HS-5 (cell line): Measurements from ENCODE around the gene CRYBG1.
"Not testable (repeated sequence)": the region's sequence is repeated elsewhere in the genome, so short reads cannot be mapped to it uniquely, and the experiment has no call there.

Experiments used
- DNase-seq: peaks from one replicate; pipeline ENCODE4 v3.0.0-alpha.2; 2012; ENCODE audit warnings: low read depth

The CRYBG1 gene

DNA sequence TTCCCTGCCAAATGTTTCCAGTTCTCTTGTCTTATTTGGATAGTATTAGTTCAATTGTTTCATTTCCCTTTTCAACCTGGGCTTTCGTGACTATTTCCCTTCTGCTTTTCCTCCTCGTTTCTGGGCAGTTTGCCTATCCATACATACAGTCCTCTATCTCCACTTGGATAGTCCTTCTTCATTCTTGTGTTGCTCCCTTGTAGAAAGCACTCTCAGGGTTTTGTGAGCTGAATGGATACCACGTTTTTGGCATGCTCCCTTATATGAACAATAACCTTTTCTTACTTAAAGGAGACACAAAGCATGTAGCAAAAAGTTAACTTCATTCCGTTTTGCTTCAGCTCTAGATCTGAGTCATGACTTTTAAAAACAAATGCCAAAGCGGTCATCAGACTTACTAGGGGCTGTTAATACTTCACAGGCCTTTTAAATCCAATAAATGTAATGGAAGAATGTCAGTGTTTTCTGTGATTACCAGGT lies 16.6 kb downstream of the CRYBG1 start:
- DNase-seq, result no peak

DNA sequence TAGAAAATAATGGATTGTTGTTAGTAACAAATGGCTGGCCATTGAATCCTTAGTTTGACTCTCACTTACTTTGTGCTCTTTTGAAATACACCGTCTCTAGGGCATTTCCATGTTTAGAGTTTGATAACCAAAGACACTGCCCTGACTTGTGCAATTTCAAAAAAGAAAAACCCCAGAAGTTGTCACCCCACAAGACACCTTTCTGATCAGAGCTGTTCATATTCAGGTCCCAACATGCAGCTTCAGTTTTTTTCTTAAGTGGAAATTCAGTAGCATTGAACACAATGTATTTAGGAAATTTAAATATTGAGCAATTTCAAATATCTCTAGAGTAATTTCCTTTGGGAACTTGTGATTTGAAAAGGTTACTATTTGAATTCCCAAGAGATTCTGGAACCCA lies 19.4 kb downstream of the CRYBG1 start:
- no peak for DNase-seq

DNA sequence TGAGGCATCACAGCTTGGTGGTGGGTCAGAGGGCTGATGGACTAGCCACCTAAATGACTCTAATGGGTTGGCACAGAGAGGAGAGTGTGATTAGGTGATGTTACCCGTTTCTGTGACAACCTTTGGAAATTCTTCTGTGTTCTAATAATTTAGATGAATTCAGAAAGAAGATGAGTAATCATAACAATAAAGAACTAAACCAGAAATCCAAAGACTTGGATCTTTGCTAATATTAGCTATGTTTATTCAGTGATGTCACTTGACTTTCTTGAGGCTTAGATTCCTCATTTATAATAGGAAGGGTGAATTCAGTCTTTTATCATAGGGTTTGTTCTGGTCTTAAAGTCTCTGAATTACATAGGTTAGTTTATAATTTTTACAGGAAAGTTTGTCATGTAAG lies 19.9 kb downstream of the CRYBG1 start:
- no peak for DNase-seq

DNA sequence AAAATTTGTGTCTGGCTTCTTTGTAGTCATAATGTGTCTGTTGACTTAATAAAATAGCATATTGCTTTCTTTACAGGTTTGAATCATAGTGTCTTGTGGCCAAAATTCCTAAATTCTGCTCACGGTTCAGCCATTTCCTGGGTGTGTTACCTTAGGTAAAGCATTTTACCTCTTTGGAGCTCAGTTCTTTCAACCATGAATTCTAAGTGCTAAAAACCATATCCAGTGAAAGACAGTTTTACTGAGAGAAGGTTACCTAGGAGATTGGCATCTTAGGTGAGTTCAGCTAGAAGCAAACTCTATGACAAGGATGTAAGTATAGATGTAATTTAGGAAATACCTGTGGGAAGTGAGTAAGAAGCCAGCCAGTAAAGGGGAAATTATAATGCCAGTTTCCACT lies 20.7 kb downstream of the CRYBG1 start:
- no peak for DNase-seq

DNA sequence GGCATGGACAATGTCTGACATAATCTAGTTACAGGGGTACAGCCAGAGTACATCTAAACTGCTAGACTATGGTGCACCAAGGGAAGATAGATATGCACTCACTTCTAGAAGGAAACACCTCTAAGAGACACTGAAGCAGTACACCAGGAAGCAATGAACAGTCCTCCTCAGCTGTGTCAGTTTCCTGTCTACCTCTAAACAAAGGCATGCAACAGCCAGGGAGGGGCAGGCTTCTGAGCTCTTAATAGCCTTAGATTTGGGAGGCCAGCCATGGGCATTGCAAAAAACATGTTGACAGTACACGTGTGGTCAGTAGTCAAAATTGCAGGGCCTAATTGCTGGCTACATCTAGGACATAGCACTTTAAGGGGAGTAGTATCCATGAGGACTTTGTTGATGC lies 21.4 kb downstream of the CRYBG1 start:
- DNase-seq, result no peak

DNA sequence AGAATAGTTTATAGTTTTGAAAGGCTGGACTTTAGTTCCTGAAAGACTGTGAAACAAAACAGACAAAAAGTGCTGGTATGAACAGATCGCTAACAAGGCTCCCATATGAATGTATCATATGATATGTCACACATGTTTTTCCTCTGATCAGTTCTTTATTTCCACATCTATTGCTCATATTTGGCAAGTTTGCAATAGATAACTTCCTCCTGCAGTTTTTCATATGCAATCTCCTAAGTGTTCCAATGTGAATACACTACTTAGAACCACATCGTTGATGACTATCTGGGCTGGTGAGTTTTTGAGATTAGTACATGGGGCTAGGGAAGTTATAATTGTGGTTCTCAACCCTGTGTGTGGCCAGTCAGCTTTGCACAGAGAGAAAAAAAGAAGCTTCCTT lies 23.1 kb downstream of the CRYBG1 start:
- peak; percentile 63 for DNase-seq

DNA sequence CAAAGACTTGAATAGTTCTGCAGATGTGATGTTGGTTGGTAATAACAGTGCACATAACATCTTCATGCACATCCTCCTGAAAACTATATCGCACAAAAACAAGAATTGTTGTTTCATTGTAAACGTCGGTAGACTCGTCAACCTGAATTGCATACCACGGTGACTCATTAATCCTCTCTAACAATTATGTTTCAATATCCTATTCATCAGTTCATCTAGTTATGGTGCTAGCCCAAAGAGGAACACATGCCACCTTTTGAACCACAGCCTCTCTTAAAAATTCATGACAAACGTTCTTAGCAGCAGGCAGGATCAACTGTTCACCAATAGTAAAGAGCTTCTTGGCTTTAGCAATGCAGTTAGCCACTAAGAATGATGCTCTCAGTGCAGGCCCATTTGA lies 25.0 kb downstream of the CRYBG1 start:
- no peak for DNase-seq

DNA sequence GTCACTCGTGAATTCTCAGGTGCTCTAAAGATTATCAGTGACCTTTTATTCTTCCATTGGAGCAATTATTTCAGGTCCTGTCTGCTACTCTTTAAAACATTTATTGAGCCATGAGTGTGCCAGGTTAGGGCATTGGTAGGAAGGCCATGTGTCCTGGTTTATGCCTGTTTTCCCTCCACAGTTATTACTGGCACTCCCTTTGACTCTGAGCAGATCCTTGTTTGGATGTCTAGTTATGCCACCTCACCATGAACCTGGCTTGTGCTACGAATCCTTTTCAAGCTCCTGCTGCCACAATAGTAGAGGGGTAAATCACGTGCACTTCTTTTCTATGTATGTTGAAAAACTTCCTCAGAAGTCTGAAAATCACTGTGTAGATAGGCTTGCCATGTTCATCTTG lies 27.4 kb downstream of the CRYBG1 start:
- no peak for DNase-seq

DNA sequence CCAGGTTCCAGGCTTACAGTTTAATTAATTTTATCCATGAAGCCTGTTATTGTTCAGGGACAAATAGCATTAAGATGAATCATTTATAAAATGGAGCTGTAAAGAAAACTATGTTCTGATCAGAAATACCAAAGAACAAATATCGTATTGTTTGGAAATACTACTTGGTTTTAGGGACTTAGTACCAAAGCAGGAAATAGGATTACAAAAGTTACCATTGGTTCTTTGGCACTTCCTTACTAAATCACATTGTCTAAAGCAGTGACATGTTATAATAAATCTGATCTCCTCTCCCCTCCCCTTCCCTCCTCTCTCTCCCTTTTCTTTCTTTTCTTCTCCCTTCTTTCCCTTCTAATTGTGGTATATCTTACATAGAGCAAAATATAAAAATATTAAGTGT lies 29.6 kb downstream of the CRYBG1 start:
- DNase-seq, result no peak

DNA sequence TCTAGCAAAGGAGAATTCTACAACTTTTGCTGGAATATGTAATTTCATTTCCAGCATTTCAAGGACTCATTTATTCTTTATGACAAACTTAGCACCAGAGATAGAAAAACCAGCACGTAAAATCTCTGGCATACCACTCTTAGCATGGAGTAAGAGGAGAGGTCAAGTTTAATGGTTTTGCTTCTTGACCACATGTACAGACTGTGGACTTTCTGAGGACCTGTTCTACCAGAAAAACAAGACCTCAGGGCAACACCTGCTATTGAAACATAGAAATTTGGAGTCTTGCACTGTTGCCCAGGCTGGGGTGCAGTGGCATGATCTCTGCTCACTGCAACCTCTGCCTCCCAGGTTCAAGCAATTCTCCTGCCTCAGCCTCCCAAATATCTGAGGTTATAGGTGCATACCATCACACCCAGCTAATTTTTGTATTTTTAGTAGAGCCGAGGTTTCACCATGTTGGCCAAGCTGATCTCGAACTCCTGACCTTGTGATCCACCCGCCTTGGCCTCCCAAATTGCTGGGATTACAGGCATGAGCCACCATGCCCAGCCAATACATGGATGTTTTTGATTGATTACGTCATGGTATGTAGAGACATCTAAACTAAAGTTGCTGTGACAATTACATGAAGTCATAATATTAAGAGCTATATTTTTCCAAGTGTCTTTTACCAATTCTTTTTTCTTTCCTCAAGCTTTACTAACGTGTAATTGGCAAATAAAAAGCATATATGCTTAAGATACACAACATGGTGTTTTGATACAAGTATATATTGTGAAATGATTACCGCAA lies 36.1 kb downstream of the CRYBG1 start:
- no peak for DNase-seq

DNA sequence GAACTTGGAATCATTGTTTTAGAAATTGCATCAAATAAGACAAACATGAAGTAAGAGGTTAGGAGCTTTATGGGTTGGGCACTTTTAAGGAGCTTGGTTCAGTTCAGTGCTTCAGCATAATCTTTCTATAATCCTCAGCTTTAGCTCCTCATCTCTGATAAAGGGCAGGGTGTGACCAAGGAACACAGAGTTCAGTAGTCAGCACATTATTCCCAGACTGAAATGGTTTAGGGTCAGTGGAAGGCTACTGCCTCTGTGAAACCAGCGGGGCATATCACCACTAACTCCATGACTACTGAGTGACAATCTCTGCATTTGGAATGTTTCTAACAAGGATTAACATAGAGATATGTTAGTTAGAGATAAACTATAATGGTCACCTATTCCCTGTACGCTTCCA lies 36.9 kb downstream of the CRYBG1 start:
- no peak for DNase-seq

DNA sequence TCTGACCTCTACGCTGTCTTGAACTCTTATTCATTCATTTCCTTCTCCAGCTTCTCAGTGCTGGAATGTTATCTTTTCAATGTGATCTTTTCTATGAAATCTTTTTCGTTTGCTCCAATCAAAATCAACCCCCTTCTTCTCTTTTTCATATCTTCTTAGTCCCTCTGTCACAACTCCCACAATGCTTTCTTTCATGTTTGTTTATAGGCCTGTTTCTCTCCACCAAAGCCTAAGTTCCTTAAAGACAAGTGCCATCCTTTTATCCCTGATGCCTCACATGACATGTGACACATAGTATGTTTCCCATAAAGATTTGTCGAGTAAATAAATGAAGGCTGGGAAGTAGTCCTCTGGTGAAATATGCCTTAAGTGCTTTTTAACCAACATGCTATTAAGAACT lies 38.1 kb downstream of the CRYBG1 start:
- DNase-seq, result no peak

DNA sequence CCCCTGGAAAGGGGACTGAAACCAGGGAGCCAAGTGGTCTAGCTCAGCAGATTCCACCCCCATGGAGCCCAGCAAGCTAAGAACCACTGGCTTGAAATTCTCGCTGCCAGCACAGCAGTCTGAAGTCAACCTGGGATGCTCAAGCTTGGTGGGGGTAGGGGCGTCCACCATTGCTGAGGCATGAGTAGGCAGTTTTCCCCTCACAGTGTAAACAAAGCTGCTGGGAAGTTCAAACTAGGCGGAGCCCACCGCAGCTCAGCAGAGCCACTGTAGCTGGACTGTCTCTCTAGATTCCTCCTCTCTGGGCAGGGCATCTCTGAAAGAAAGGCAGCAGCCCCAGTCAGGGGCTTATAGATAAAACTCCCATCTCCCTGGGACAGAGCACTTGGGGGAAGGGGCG lies 44.5 kb downstream of the CRYBG1 start:
- not testable (repeated sequence) for DNase-seq

DNA sequence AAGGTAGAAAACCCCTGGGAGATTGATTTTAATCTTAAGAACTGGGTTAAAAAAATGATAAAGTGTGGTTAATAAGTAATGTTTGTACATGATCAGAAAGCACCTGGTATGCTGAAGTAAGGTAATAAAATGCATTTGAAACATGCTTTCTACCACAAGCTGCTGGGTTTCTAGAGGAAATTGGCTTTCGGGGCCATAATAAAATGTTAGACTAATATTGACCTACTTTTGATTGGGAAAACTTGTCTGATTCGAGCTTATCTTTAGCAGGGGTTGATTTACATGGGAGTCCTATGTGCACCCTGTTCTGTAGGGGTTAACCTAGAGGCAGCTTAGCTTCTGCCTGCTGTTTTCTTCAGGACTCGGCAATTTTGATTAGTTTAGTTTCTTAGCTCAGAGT lies 50.5 kb downstream of the CRYBG1 start:
- DNase-seq, result no peak

DNA sequence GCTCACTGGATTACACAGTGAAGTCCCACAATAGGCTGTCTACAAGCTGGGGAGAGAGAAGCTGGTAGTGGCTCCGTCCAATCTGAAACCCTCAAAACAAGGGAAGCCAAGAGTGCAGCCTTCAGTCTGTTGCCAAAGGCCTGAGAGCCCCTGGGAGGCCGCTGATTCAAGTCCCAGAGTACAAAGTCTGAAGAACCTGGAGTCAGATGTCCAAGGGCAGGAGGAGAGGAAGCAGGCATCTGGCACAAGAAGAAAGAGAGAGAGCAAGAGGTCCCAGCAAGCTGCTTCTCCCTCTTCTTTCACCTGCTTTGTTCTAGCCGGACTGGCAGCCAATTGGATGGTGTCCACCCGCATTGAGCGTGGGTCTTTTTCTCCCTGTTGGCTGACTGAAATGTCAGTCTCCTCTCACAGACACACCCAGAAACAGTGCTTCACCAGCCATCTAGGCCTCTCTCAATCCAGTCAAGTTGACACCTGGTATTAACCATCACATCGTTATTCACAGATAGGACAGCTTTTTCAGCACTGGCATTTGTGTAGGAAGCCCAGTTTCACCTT lies 51.2 kb downstream of the CRYBG1 start:
- no peak for DNase-seq

DNA sequence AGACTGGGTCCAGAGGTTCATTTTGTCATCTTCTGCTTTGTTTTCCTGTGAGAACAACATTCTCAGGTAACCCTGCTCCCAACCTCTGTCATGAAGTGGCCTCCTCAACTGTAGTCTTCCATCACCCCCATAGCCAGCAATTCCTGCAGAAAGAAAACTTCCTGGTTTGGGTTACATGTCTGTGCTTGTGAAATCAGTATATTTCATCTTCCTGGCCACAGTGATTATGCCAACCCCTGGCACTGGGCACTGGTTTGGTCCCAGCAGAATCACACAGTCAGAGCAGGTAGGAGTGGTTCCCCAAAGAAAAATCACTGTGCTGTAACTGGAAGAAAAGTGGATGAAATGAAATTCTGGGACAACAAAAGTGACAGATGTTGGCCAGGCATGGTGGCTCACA lies 52.5 kb downstream of the CRYBG1 start:
- no peak for DNase-seq

DNA sequence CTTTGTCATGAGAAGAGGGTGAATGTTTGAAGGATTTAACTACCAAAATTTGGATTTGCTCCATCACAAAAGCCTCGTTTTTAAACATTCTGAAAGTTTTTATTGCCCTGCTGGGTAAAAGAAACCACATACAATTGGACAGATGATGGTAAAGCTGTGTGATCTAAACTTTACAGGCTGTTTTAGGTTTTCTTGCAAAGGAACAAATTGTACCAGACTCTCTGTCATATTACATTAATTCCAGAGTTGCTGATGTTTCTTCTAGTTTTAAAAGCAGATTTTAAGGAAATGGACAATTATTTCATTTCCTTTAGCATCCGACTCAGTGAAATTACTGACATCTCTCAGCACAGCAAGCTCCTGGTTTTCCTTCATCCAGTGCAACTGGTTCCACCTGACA lies 53.2 kb downstream of the CRYBG1 start:
- DNase-seq, result no peak

DNA sequence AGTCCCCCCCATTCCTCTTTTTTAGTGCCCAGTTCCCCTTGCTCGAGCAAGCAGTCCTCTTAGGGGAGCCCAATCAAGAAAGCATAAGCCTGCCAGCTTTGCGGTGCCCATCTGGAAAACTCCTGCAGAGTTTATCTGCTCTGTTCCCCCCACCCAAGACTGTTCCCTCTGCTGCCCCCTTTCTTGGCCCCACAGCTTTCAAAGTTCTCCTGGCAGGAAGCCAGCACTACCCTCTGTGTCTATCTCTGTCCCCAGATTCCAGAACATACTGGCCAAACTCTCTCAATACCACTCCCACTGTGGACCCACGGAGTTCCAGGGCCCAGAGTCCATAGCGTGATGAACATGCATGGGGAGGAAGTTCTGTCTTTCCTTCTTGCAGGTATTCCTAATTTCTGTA lies 55.4 kb downstream of the CRYBG1 start:
- DNase-seq, result no peak

DNA sequence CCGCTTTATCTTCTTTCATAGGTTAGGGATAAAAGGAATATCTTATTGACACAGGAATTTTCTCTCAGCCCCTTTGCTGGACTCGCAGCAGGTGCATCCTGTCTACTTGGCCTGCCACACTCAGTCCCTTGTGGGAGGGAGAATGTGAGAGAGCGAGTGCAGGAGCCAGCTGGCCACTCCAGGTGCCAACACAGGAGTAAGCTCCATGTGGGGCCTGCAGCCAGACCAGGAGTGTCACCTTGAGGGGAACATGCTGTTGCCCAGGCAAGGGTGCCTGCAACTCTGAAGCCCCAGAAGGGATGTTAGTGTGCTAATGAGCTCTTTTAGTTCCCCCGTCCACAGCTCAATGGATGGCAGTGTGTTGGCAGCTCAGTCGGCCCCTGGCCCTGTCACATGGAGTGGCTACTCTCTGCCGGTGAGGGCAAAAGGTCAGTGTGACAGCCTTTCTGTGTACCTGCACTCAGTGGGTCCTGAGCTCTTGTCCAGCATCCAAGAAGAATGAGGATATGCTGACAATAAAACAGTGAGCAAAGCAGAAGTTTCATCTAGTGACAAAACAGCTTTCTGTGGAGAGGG lies 57.1 kb downstream of the CRYBG1 start:
- DNase-seq, result no peak

DNA sequence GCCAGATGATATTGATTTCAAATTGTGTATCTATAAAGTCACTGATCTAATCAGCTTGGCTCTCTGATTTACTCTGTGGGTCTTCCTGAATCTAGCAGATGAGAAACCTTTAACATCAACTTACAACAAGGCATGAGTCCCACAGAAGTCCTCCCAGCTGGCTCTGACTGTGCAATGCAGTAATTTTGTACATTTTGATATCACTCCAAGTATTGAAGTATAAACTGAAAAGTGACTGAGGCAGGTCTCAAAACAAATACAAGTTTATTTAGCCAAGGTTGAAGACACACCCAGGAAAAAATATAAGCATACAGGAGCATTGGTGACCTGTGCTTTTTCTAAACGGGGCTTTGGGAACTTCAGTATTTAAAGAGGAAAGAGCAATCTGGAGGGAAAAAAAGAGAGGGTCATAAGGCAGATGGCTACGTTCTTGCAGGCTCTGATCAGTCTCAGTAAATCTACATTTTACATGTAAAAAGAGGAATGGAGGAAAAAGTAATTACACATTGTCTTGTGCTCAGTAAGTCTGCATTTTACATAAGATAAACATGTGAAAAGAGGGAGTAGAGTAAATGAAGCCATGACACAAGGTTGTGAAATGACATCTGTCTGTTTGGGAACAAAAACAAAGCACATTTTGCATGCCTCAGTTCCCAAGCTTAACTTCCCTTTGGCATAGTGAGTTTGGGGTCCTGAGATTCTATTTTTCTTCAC lies 59.5 kb downstream of the CRYBG1 start:
- DNase-seq, result no peak

DNA sequence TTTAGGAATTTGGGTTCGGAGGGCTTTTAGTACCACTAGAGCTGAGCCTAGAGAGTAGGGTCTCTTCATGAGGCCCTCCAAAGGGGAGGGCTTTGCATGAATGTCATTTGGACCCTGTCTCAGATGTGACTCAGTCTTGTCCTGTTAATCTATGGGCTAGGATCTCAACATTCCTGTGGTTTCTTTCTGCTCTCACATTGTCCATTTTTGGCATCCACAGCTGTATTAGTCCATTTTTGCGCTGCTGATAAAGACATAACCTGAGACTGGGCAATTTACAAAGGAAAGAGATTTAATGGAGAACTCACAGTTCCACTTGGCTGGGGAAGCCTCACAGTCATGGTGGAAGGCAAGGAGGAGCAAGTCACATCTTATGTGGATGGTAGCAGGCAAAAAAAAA lies 61.0 kb downstream of the CRYBG1 start:
- DNase-seq, result no peak

DNA sequence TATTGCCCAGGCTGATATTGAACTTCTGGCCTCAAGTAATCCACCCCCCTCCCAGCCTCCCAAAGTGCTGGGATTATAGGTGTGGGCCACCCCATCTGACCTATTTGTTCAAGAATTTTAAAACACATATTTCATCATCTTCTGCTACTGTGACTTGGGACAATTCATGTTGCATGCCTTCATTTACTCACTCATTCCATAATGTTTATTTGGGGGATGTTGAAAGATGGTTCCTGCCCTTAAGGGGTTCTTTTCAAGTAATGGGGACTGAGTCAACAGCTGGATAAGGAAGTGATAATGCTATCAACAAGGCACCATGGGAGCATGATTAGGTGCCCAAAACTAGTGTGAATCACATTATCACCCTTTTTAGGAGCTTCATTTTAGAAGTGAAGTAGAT lies 62.0 kb downstream of the CRYBG1 start:
- DNase-seq, result no peak

DNA sequence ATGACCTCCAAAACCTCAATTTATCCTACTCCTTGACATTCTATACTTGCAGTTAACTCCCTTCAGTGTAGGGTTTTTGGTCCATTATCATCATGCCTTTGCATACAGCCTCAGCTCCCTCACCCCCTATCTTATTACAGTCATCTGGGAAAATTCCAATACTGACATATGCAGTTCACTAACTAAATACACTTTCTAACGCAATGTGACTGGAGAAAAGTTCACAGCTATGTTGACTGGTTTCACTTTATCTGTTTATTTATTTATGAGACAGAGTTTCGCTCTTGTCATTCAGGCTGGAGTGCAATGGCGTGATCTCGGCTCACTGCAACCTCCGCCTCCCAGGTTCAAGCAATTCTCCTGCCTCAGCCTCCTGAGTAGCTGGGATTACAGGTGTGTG lies 64.9 kb downstream of the CRYBG1 start:
- no peak for DNase-seq
